ENCODE data around the gene RINL. TPM values are rescaled to one million over a fixed set of nuclear protein-coding genes. Genes with fewer than 3 reads are reported as not detected.
"Not testable (repeated sequence)": the region's sequence is repeated elsewhere in the genome, so short reads cannot be mapped to it uniquely, and the experiment has no call there.

RINL gene
- total RNA-seq, 1 donor from 2014 or later = 3.7 TPM

GRCh38 chr19:38837656-38838121 is 40.4 kb downstream of the RINL start:
- Histone ChIP-seq H3K4me3 (ENCODE audit: low read length in 3 of 3) (no peak overlapping the region), H3K4me1 (ENCODE audit: control insufficient read depth in 3 of 3, insufficient read depth in 3 of 3, low read length in 3 of 3) (peaks cover 59 to 76% (median 69%) of the 10 kb centered on the region in 3 donors), H3K27me3 (ENCODE audit: control insufficient read depth in 3 of 3, insufficient read depth in 3 of 3, low read length in 3 of 3) (no peaks in the 10 kb centered on the region), H3K27ac (ENCODE audit: low read depth, low read length) (peak overlapping the region; percentile 92), H3K36me3 (ENCODE audit: control insufficient read depth in 3 of 3, insufficient read depth in 3 of 3, low read length in 3 of 3) (peaks cover 57 to 61% (median 58%) of the 10 kb centered on the region in 3 donors), H3K9me3 (ENCODE audit: control insufficient read depth in 3 of 3, low read length in 3 of 3) (no peaks in the 10 kb centered on the region), H3K9ac (ENCODE audit: low read depth in 1 of 3, low read length in 3 of 3) (peak overlapping the region in 2 of 3 donors; percentile 7 to 74)

- Histone ChIP-seq H3K4me1 (ENCODE audit: control insufficient read depth in 3 of 3, insufficient read depth in 3 of 3, low read length in 3 of 3) (peaks cover 62 to 74% (median 70%) of the 10 kb centered on the region in 3 donors), H3K9ac (ENCODE audit: low read depth in 1 of 3, low read length in 3 of 3) (peak overlapping the region in 2 of 3 donors; percentile 34 to 74), H3K9me3 (ENCODE audit: control insufficient read depth in 3 of 3, low read length in 3 of 3) (no peaks in the 10 kb centered on the region), H3K4me3 (ENCODE audit: low read length in 3 of 3) (no peak overlapping the region), H3K27ac (ENCODE audit: low read depth, low read length) (peak overlapping the region; percentile 92), H3K27me3 (ENCODE audit: control insufficient read depth in 3 of 3, insufficient read depth in 3 of 3, low read length in 3 of 3) (no peaks in the 10 kb centered on the region), H3K36me3 (ENCODE audit: control insufficient read depth in 3 of 3, insufficient read depth in 3 of 3, low read length in 3 of 3) (peaks cover 52 to 55% (median 52%) of the 10 kb centered on the region in 3 donors)
These were observed 41.0 kb downstream of the RINL start for GRCh38 chr19:38836983-38837626.

- Histone ChIP-seq H3K27ac (ENCODE audit: low read depth, low read length) (peak overlapping the region; percentile 92), H3K4me3 (ENCODE audit: low read length in 3 of 3) (no peak overlapping the region), H3K27me3 (ENCODE audit: control insufficient read depth in 3 of 3, insufficient read depth in 3 of 3, low read length in 3 of 3) (no peaks in the 10 kb centered on the region), H3K9me3 (ENCODE audit: control insufficient read depth in 3 of 3, low read length in 3 of 3) (no peaks in the 10 kb centered on the region), H3K36me3 (ENCODE audit: control insufficient read depth in 3 of 3, insufficient read depth in 3 of 3, low read length in 3 of 3) (peaks cover 46 to 48% (median 46%) of the 10 kb centered on the region in 3 donors), H3K4me1 (ENCODE audit: control insufficient read depth in 3 of 3, insufficient read depth in 3 of 3, low read length in 3 of 3) (peaks cover 57 to 73% (median 66%) of the 10 kb centered on the region in 3 donors), H3K9ac (ENCODE audit: low read depth in 1 of 3, low read length in 3 of 3) (peak overlapping the region; percentile 48 to 70 (median 63))
These were observed 41.7 kb downstream of the RINL start for GRCh38 chr19:38836159-38836982.

- Histone ChIP-seq H3K9me3 (ENCODE audit: control insufficient read depth in 3 of 3, low read length in 3 of 3) (no peaks in the 10 kb centered on the region), H3K27me3 (ENCODE audit: control insufficient read depth in 3 of 3, insufficient read depth in 3 of 3, low read length in 3 of 3) (no peaks in the 10 kb centered on the region), H3K36me3 (ENCODE audit: control insufficient read depth in 3 of 3, insufficient read depth in 3 of 3, low read length in 3 of 3) (peaks cover 38 to 40% (median 39%) of the 10 kb centered on the region in 3 donors), H3K4me3 (ENCODE audit: low read length in 3 of 3) (no peak overlapping the region), H3K4me1 (ENCODE audit: control insufficient read depth in 3 of 3, insufficient read depth in 3 of 3, low read length in 3 of 3) (peaks cover 56 to 75% (median 65%) of the 10 kb centered on the region in 3 donors), H3K9ac (ENCODE audit: low read depth in 1 of 3, low read length in 3 of 3) (no peak overlapping the region), H3K27ac (ENCODE audit: low read depth, low read length) (peak overlapping the region; percentile 92)
These were observed 43.5 kb downstream of the RINL start for GRCh38 chr19:38834590-38834989.

GRCh38 chr19:38834104-38834490 is 44.0 kb downstream of the RINL start:
- Histone ChIP-seq H3K27me3 (ENCODE audit: control insufficient read depth in 3 of 3, insufficient read depth in 3 of 3, low read length in 3 of 3) (no peaks in the 10 kb centered on the region), H3K36me3 (ENCODE audit: control insufficient read depth in 3 of 3, insufficient read depth in 3 of 3, low read length in 3 of 3) (peaks cover 33 to 35% (median 34%) of the 10 kb centered on the region in 3 donors), H3K9ac (ENCODE audit: low read depth in 1 of 3, low read length in 3 of 3) (no peak overlapping the region), H3K27ac (ENCODE audit: low read depth, low read length) (peak overlapping the region; percentile 92), H3K4me3 (ENCODE audit: low read length in 3 of 3) (no peak overlapping the region), H3K9me3 (ENCODE audit: control insufficient read depth in 3 of 3, low read length in 3 of 3) (no peaks in the 10 kb centered on the region), H3K4me1 (ENCODE audit: control insufficient read depth in 3 of 3, insufficient read depth in 3 of 3, low read length in 3 of 3) (peaks cover 51 to 71% (median 60%) of the 10 kb centered on the region in 3 donors)

- Histone ChIP-seq H3K4me1 (ENCODE audit: control insufficient read depth in 3 of 3, insufficient read depth in 3 of 3, low read length in 3 of 3) (peaks cover 42 to 61% (median 51%) of the 10 kb centered on the region in 3 donors), H3K9ac (ENCODE audit: low read depth in 1 of 3, low read length in 3 of 3) (no peak overlapping the region), H3K9me3 (ENCODE audit: control insufficient read depth in 3 of 3, low read length in 3 of 3) (no peaks in the 10 kb centered on the region), H3K27ac (ENCODE audit: low read depth, low read length) (peak overlapping the region; percentile 91), H3K4me3 (ENCODE audit: low read length in 3 of 3) (no peak overlapping the region), H3K27me3 (ENCODE audit: control insufficient read depth in 3 of 3, insufficient read depth in 3 of 3, low read length in 3 of 3) (no peaks in the 10 kb centered on the region), H3K36me3 (ENCODE audit: control insufficient read depth in 3 of 3, insufficient read depth in 3 of 3, low read length in 3 of 3) (peaks cover 25 to 28% (median 27%) of the 10 kb centered on the region in 3 donors)
These were observed 45.0 kb downstream of the RINL start for GRCh38 chr19:38833092-38833425.

GRCh38 chr19:38831142-38831605 is 46.9 kb downstream of the RINL start:
- Histone ChIP-seq H3K9me3 (ENCODE audit: control insufficient read depth in 3 of 3, low read length in 3 of 3) (no peaks in the 10 kb centered on the region), H3K27me3 (ENCODE audit: control insufficient read depth in 3 of 3, insufficient read depth in 3 of 3, low read length in 3 of 3) (no peaks in the 10 kb centered on the region), H3K36me3 (ENCODE audit: control insufficient read depth in 3 of 3, insufficient read depth in 3 of 3, low read length in 3 of 3) (peaks cover 16 to 24% (median 18%) of the 10 kb centered on the region in 3 donors), H3K27ac (ENCODE audit: low read depth, low read length) (peak overlapping the region; percentile 91), H3K4me3 (ENCODE audit: low read length in 3 of 3) (peak overlapping the region; percentile 88 to 100 (median 96)), H3K9ac (ENCODE audit: low read depth in 1 of 3, low read length in 3 of 3) (peak overlapping the region; percentile 91 to 99 (median 98)), H3K4me1 (ENCODE audit: control insufficient read depth in 3 of 3, insufficient read depth in 3 of 3, low read length in 3 of 3) (peaks cover 38 to 48% (median 46%) of the 10 kb centered on the region in 3 donors)

GRCh38 chr19:38830039-38830733 is 47.9 kb downstream of the RINL start:
- Histone ChIP-seq H3K9ac (ENCODE audit: low read depth in 1 of 3, low read length in 3 of 3) (peak overlapping the region; percentile 34 to 99 (median 91)), H3K27me3 (ENCODE audit: control insufficient read depth in 3 of 3, insufficient read depth in 3 of 3, low read length in 3 of 3) (no peaks in the 10 kb centered on the region), H3K4me1 (ENCODE audit: control insufficient read depth in 3 of 3, insufficient read depth in 3 of 3, low read length in 3 of 3) (peaks cover 38 to 48% (median 41%) of the 10 kb centered on the region in 3 donors), H3K27ac (ENCODE audit: low read depth, low read length) (peak overlapping the region; percentile 91), H3K4me3 (ENCODE audit: low read length in 3 of 3) (peak overlapping the region in 2 of 3 donors; percentile 88 to 96), H3K36me3 (ENCODE audit: control insufficient read depth in 3 of 3, insufficient read depth in 3 of 3, low read length in 3 of 3) (peaks cover 14 to 21% (median 16%) of the 10 kb centered on the region in 3 donors), H3K9me3 (ENCODE audit: control insufficient read depth in 3 of 3, low read length in 3 of 3) (no peaks in the 10 kb centered on the region)

- Histone ChIP-seq H3K36me3 (ENCODE audit: control insufficient read depth in 3 of 3, insufficient read depth in 3 of 3, low read length in 3 of 3) (peaks cover 14 to 21% (median 16%) of the 10 kb centered on the region in 3 donors), H3K4me1 (ENCODE audit: control insufficient read depth in 3 of 3, insufficient read depth in 3 of 3, low read length in 3 of 3) (peaks cover 38 to 47% (median 38%) of the 10 kb centered on the region in 3 donors)
- H3K9me3 ChIP-seq (ENCODE audit: control insufficient read depth in 3 of 3, low read length in 3 of 3); H3K4me3 ChIP-seq (ENCODE audit: low read length in 3 of 3); H3K27ac ChIP-seq (ENCODE audit: low read depth, low read length); H3K27me3 ChIP-seq (ENCODE audit: control insufficient read depth in 3 of 3, insufficient read depth in 3 of 3, low read length in 3 of 3); H3K9ac ChIP-seq (ENCODE audit: low read depth in 1 of 3, low read length in 3 of 3): not testable (repeated sequence)
These were observed 48.9 kb downstream of the RINL start for GRCh38 chr19:38829203-38829602.

All from skeletal muscle tissue (tissue), 4 donors.